ENCODE results near the gene TXNDC8. TPM values are rescaled to one million over a fixed set of nuclear protein-coding genes. Genes with fewer than 3 reads are reported as not detected.
"Not testable (repeated sequence)": the region's sequence is repeated elsewhere in the genome, so short reads cannot be mapped to it uniquely, and the experiment has no call there.

Gene TXNDC8
- total RNA-seq, 1 experiment from 2014 or later, result not detected

DNA sequence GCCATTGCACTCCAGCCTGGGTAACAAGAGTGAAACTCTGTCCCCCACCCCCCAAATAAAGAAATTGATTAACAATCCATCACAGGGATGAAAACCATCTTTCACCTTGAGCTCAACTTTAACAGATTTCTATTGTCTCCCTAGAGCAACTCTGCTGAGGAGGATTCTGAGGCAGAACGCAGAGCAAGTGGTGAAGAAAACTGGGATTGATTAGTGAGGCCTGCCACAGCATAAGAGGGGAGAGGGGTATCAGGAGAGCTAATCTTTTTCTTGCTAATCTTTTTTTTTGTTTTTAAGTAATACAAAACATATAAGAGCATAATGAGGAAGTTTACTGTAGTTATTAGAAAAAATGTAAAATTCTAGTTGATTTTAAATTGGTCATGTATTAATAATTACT lies 8.9 kb downstream of the TXNDC8 start:
- no peak for DNase-seq (ENCODE audit: low read depth)

GRCh38 chr9:110327716-110328115 lies 9.9 kb downstream of the TXNDC8 start:
- no peak for DNase-seq (ENCODE audit: low read depth)

- no peak for DNase-seq (ENCODE audit: low read depth)
These were observed 13.8 kb downstream of the TXNDC8 start for GRCh38 chr9:110323818-110324217.

DNA sequence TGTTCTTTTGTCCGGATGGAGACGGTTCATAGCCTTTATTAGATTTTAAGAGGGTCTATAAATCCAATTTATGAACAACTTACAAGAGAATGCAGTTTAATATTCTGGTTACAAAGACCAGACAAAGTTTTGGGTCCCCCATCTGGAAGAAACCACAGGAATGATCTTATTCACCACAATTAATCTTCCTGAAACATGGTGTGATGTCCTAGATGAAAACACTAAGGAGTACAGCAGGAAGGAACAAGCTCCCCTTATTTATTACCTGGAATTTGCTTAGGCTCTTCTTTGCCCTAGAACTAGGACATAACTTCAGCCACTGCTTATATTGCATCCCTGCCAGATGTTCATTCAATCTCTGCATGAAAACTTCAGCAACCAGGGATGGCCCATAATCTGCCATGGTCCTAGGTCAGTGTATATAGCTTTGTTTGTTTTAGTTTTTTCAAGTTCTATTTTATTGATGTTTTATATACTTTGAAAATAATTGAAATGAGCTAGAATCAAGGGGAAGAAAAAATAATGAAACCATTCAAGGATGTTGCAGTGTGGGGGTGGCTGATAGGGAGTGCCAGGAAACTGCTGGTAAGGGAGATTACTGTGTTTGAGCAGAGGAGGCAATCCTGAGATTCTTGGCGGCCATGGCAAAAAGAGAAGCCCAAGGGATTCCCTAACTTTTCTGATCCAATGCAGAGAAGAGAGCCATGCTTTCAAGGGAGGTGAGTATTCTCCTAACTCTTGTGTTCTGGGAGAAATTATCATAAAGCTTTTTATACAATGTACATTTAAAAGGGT lies 16.8 kb downstream of the TXNDC8 start:
- no peak for DNase-seq (ENCODE audit: low read depth)

DNA sequence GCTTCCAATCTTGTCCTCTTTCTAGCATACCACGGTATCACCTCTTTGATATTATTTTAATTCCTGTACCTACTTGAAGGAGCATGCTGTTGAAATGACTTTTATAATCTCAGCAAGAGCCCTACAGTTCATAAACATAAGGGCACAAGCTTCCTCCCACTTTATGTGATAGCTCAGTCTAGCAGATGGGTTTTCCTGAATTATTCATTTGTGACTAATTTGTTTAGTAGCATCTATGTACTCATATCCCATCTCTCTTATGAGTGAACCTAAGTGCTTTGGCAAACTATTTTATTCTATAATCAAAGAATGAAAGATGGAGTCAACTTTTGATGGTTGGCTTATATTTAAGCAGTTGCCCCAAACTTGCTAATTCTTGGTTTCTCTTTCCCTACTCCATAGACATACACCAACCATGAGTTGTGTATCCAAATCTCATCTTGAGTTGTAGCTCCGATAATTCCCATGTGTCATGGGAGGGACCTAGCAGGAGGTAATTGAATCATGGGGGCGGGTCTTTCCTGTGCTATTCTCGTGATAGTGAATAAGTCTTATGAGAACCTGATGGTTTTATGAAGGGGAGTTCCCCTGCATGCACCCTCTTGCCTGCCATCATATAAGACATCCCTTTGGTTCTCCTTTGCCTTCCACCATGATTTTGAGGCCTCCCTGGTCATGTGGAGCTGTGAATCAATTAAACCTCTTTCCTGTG lies 17.7 kb downstream of the TXNDC8 start:
- DNase-seq (ENCODE audit: low read depth), result peak; percentile 13

DNA sequence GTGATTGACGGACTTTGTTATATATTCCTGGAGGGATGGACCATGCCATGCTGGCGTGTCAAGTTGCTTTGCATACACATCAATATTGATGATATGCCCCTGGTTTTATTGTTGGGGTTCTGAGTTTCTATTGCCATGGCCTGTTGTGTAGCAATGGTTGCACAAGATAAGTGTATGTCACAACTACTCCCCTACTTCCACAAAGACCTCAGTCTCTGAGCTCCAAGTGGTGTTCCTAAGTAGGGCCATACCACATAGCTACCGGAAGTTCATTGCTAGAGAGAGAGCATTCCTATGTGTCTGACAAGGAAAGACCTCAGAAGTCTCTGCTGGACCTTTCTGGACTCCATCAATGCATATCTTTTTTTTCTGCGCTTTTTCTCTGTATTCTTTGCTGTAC lies 19.8 kb downstream of the TXNDC8 start:
- DNase-seq (ENCODE audit: low read depth), result no peak

- no peak for DNase-seq (ENCODE audit: low read depth)
These were observed 21.2 kb downstream of the TXNDC8 start for GRCh38 chr9:110316261-110317075.

DNA sequence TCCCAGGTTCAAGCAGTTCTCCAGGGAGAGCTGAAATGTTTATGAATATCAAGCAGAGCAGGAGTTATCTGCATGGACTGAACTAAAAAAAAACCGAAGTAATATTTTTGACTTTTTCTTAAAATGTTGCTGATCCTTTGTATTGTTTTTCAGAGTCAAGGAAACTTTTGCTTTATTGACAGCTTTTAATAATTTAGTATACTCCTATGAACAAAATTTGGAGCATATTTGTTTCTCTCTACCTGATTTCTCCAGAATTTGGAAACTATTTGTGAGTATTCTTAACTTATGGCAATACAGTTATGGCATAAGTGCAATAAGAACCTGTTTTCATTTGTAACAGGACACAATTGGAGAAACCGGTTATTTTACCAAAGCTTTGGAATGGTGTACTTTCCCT lies 25.7 kb downstream of the TXNDC8 start:
- not testable (repeated sequence) for DNase-seq (ENCODE audit: low read depth)

GRCh38 chr9:110309681-110310080 lies 28.0 kb downstream of the TXNDC8 start:
- DNase-seq (ENCODE audit: low read depth), result no peak

GRCh38 chr9:110308633-110309038 lies 29.0 kb downstream of the TXNDC8 start:
- DNase-seq (ENCODE audit: low read depth), result no peak

- DNase-seq (ENCODE audit: low read depth), result no peak
These were observed 30.5 kb downstream of the TXNDC8 start for GRCh38 chr9:110307191-110307590.

- DNase-seq (ENCODE audit: low read depth), result no peak
These were observed 34.5 kb downstream of the TXNDC8 start for GRCh38 chr9:110303133-110303532.

- no peak for DNase-seq (ENCODE audit: low read depth)
These were observed 39.5 kb downstream of the TXNDC8 start for GRCh38 chr9:110298043-110298605.

DNA sequence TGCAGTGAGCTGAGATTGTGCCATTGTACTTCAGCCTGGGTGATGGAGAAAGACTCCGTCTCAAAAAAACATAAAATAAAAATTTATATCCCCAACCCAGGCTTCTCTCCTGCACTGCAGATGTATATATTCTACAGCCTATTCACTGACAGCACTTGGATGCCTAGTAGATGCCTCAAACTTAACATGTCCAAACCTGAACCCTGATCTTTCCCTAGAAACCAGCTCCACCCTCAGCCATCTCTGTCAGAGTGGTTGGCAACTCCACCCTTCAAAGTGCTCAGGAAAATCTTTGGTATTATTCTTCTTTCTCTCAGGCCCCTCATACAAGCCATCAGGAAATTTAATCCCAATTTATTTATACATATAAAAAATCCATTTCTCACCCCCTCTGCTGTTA lies 44.4 kb downstream of the TXNDC8 start:
- no peak for DNase-seq (ENCODE audit: low read depth)

- DNase-seq (ENCODE audit: low read depth), result no peak
These were observed 45.6 kb downstream of the TXNDC8 start for GRCh38 chr9:110291921-110292557.

GRCh38 chr9:110290001-110290400 lies 47.7 kb downstream of the TXNDC8 start:
- no peak for DNase-seq (ENCODE audit: low read depth)

DNA sequence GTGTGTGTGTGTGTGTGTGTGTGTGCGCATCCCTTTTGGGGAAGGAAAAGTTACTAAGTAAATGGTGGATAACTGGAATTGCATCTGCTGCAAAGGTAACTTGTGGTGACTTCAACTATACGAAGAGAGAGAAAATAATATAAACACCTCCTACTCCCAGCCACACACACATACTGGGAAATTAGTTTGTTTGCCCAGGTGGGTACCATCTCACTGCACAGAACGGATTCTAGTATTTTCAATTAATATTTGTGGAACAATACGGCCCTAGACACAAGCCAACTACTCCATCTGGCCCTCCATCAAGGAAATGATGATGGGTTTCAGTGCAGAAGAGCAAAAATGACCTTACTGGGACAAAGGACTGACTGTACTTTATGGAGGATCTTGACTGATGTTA lies 49.2 kb downstream of the TXNDC8 start:
- DNase-seq (ENCODE audit: low read depth), result no peak

GRCh38 chr9:110287289-110287680 lies 50.4 kb downstream of the TXNDC8 start:
- no peak for DNase-seq (ENCODE audit: low read depth)

- no peak for DNase-seq (ENCODE audit: low read depth)
These were observed 53.3 kb downstream of the TXNDC8 start for GRCh38 chr9:110284211-110284844.

GRCh38 chr9:110283751-110284150 lies 53.9 kb downstream of the TXNDC8 start:
- DNase-seq (ENCODE audit: low read depth), result no peak

- DNase-seq (ENCODE audit: low read depth), result no peak
These were observed 55.0 kb downstream of the TXNDC8 start for GRCh38 chr9:110282739-110283081.

All from HT1080 (cell line).